HG02642 (cell line): ENCODE results near the gene PYGO2.

Experiments
- ATAC-seq: cut with Tn5 transposase; IDR thresholded peaks from one replicate; pipeline ENCODE4 v1.9.1; 2021; ENCODE audit warnings: mild to moderate bottlenecking; ENCODE audit not compliant: unreplicated experiment, poor library complexity

PYGO2 gene

DNA sequence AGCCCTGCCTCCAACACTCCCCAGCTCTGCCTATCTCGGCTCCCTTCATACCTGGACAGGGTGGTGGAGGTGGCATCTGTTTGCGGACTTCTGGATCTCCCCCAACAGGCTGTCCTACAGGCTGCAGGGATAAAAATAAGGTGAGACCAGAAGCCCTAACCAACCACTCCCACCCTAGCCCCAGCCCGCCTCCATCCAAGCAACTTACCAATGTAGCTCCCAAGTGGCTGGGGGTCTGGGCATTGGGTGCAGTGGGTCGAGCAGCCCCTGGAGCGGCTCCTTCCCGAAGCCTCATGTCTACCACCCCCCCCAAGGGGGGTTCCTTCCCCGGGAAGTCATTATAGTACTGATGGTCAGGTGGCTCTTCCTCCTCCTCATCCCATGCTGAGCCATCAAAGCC lies 4.5 kb upstream of the PYGO2 start:
- no peak for ATAC-seq

DNA sequence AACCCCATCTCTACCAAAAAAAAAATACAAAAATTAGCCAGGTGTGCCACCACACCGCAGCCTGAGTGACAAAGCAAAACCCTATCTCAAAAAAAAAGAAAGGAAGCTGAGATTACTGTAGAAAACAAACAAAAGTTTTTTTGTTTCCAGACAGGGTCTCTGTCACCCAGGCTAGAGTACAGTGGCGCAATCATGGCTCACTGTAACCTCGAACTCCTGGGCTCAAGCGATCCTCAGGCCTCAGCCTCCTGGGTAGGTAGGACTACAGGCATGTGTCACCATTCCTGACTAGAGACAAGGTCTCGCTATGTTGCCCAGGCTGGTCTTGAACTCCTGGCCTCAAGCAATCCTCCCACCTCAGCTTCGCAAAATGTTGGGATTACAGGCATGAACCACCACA lies 2.8 kb upstream of the PYGO2 start:
- no peak for ATAC-seq

DNA sequence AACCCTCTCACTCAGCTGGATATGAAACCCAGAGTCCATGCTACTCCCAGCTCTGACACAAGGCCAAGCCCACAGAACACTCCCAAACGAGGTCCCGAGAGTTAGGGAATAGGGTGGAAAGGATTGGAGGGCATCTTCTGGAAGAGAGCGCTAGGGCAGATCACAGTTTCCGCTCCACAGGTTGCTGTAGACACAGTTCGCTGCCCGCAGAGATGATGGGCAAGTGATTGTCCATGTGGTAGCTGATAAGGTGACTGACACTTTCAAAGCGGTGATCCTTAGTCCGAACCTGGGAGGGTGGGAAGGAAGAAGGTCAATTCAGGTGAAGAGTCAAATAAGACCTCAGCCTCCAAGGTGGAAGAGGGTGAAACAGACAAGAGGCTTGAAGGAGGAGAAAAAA lies 2.1 kb upstream of the PYGO2 start:
- no peak for ATAC-seq

DNA sequence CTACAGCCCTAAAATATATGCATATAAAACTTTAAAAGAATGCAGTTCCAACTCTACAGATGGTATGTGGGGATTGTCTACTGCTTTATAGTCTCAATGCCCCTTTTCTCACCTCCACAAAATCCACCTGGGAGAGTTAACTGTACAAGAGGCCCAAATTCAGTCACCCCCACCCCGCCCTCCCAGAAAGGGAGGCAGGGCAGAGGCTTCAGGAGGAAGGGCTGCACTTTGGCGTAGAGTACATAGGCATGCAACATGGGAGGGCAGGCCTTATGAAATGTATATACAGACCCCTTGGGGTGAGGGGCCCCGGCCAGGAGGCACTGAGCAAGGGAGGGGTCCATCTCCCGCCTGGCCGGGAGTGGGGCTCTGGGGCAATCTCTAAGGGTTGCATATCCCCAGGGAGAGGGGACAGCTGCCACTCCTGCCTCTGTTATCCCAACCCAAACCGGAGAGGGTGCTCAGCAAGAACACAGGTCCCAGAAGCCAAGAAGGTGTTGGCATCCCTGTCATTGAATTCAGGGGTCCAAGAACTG lies 1.3 kb upstream of the PYGO2 start:
- ATAC-seq = no peak

DNA sequence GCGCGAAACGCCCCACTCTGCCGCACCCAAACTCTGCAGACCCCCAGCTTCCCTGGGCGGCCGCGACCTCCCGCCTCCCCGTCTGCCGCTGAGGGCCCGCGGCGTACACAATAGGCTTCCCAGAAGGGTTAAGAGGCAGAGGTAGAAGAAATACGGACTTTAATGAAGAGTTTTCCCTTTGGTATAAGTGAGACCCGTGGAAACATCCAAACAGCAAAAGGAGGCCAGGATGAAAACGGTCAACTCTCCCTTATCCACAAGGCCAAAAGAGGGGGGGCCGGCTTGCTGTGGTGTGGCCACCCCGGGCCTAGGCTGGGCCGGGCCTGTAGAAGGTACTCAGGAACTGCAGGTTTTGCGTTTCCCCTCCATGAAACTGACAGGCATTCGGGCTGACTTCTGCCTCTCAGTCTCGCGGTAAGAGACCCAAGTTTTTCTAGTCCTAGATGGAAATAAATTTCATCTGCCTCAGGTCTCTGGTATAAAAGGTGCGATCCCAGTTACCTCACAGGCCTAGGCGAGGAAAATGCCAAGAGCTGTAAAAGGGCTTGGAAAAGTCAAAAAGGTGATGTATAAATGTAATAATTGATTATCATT lies 671 bp upstream of the PYGO2 start:
- ATAC-seq = peak; percentile 6

DNA sequence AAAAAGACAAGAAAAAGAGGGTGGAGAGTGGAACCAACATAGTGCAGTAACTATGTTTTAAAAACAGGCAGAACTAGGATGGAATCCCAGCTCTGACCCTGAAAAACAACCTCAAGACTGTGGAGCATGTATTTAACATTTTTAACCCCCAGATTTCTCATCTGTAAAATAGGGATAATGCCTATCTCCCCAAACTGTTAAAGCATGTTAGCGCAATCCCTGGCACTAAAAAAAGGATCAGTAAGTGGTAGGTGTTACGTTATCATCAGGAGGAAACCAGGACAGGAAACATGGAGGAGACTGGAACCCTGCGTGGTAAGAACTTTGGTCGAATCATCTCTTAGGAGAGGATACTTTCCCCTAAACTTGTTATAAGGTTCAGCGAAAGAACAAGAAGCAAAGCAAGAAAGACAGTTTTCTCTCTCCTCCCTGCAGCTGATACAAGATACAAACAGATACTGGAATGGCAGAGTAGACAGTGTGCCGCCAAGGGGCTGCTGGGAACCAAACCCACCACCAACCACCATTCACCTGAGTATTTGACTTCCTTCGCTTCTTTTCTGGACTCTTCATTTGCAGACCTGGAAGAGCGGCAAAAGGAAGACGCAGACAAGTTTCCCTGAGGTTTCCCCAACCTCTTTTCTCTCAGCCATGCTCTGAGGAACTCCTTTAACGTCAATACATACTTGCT lies 991 bp downstream of the PYGO2 start:
- no peak for ATAC-seq

DNA sequence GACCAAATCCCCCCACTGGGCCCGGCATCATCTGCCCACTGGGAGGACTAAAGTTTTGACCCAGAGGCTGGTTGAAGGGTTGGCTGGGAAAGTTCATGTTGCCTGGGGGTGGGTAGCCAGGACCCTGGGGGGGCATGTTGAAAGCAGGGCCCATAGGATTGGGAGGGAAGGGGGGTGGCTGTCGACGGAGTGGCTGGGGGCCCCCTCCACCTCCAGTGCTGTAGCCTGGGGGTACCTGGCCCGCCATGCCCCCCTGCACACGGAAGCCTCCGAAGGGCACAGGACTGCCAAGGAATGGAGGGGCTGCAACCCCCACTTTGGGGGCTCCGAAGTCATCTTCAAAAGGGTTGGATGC lies 2.2 kb downstream of the PYGO2 start:
- ATAC-seq = no peak

DNA sequence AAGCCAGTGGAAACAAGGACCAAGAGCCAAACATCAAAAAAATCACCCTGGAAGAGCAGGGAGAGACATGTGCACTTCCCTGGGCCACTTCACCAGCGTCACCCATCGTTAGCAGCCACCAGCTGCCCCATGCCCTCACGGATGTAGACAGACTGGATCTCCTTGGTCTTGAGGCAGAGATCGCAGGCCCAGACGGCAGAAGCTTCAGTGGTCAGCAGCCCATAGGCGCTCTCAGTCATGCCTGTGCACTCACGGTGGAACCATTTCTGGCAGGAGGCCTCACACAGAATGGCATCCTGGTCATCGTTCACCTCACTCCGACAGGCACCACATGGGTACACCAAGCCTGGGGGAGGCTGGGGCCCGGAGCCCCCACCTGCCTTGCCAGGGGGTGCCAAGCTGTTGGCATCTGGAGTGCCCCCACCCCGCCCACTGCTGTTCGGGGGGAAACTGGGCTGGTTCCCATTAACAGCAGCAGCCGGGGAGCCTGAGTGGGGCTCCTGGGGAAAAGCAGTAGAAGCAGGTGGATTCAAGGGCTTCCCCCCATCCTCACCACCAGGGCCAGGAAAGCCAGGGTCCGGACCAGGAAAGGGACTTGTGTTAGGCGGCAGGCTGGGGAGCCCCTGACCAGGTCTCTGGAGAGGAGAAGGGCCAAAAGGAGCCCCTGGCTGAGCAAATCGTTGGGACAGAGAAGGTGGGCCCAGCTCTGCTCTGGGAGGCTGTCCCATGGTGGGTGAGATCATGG lies 2.7 kb downstream of the PYGO2 start:
- no peak for ATAC-seq

DNA sequence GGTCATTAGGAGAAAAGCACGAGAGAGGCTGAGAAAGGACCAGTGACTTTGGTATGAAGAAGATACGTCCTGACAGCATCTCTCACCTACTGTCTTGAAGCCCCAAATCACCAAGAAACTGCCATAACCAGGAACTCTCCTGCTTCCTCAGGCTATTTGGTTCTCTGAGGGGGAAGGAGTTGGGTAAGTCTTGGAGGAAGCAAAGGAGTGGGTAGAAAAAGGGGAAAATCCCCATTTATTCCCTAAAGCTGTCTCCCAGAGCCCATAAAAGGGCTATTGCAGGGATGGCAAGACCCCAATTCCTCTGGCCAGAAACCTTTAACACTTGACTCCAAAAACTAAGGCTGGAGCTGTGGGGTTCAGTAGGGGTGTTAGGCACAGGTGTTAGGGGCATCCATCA lies 3.5 kb downstream of the PYGO2 start:
- ATAC-seq = no peak

DNA sequence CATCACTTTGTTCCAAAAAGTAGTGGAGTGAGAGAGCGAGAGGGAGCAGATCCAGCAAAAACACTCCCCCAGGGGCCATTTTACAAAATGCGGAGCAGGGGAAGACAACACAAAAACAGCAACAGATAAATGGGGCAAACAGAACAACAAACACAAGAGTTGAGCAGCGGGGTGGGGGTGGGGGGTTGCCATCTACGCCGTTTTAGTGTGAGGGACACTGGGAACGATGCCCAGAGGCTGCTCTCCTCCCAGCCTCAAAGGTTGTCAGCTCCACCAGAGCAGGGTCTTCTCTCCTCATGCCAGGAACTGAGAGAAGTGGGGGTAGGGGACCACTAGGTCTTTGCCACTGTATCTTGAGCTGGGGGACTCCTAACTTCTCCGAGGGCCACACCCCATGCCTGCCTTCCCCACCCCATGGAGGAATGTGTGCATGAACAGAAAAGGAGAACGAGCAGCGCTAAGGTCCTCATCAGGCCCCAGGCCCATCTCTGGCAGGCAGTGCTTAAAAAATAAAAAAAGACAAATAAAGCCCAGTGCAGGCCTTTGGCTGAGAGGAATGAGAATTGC lies 4.4 kb downstream of the PYGO2 start:
- no peak for ATAC-seq

DNA sequence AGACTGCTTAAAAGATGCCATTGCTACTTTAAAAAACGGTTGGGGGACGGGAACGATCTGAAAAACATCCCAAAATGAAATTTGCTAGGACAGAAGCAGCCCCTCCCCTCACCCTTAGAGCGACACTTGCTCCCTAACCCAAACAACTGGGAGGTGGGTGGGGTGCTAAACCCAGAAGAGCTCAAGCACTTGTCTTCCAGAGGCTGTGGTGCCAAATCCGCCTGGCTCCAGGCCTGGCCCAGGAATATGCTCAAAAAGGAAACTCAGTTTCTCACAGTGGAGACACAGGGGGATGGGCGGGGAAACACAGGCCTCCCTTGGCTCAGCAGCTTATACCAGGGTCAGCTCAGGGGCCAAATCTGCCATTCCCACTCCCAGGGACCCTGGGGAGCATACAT lies 5.0 kb downstream of the PYGO2 start:
- ATAC-seq = no peak

DNA sequence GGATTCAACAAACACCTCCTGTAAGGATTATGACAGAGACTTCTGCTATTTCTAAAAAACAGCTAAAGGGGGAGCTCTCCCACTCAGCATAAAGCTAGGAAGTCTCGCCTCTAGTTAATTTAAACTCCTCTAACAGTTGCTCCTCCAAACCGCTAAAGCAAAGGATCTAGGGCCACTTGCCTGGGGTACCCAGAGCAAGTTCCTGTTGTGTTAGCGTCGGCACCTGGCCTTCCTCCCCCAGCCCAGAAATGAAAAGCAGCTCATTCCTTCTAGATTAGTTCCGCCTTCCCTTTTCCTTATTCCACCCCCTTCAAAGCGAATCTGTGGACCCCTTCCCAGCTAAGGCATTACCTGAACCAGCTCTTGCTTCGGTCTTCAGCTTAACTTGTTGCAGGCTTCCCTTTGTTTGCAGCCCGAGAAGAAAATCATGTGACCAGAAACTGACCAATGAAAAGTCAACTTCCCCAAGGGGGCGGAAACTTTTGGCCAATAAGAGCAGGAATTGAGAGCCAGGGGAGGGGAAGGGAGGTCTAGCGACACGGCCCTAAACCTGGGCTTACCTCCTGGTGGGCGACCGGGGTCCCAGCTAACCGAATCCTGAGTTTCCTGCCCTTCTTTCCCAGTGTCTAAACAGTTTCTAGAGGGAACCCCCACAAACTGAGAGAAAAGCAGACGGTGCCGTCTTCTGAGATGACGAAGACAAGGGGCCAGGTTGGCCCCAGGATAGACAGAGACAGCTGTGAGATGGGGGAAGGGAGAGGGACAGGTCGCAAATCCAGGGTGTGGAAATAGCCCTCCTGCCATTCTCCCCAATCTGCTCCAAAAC lies 5.7 kb downstream of the PYGO2 start, which contains the start of gene PBXIP1:
PBXIP1 (minus strand) TSS at position 382 of the 826 bp plus-strand sequence. CDS start 2,378 bp downstream, outside the sequence.
- peak; percentile 67 for ATAC-seq

DNA sequence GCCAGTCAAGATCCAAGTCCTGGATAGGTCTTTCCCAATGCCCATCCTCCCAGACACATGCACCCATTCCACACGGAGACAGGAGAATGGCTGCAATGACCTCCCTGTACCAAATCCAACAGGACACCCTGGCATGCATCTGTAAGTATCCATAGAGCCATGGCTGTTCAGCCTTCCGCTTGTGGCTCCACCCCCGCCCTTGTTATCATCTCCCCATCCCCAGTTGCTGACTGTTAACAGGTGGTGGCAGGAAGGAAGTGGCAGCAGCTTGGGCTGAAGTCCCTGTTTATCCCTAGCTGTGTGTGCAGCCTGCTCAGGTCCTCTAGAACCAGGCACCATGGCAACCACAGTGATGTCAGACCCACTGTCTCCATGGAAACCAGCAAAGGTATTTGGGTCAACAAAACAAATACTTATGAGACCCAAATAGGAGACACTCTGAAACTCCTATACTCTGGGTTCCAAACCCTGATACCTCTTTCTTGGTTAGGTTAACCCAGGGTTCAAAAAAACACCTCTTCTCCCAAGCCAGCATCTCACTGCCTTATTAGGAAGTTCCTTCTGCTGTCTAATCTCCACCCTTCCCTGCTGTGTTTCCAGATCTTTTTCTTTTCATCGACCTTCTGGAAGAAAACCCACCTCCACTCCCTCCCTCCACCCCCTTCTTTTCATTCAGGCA lies 6.4 kb downstream of the PYGO2 start:
- peak; percentile 50 for ATAC-seq

DNA sequence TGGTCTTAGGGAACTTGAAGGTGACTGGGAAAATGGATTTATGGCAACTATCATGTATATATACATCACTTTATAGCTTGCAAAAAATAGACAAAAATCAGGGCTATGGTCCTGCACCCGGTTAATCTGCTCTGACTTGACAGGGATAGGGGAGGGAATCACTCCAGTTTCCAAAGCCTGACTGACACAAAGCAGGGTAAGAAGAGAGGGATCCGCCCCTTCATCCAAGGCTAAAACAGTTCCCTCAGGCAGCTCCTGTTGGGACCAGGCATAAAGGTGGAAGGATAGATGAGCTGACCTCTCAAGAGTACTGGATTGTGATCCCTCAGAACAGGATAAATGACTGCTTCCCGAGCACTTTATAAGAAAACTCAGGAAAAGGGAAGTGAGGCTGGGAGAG lies 7.0 kb downstream of the PYGO2 start:
- no peak for ATAC-seq

DNA sequence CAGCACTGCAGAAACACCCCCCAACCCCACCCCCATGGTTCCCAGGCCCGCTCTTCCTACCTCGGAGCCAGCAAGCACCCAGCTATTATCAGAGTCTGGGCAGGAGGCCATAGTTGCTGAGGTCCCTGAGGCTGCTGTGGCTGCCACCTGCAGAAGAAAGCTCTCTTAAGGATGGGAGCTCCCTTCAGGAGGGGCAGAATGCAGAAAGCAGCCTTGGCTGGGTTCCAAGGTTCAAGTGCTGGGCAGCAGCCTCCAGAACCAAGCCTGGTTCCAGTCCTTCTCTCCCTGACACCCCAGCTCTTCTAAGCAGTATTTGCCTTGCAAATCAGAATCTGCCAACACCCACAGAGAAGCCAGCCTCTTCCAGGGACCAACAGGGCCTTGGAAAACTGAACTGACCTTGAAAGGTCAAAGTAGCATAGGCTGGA lies 8.0 kb downstream of the PYGO2 start:
- ATAC-seq = no peak

DNA sequence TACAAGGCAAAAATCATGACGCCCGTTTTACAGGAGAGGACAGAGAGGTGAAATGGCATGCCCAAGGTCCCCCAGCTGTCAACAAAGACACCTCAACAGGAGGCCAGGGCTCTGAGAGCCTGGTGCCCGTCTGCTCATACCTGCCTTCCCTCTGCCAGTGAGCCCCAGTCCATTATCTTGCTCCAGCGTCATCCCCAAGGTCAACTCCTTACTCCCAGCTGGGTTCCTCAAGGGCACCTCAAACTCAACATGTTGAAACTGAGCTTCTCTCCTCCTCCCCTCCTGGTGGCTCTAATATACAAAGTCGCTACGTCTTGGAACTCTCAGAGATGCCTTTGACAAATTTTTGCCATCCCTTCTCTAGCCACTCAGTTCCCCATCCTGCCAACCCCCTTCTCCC lies 8.9 kb downstream of the PYGO2 start:
- no peak for ATAC-seq

DNA sequence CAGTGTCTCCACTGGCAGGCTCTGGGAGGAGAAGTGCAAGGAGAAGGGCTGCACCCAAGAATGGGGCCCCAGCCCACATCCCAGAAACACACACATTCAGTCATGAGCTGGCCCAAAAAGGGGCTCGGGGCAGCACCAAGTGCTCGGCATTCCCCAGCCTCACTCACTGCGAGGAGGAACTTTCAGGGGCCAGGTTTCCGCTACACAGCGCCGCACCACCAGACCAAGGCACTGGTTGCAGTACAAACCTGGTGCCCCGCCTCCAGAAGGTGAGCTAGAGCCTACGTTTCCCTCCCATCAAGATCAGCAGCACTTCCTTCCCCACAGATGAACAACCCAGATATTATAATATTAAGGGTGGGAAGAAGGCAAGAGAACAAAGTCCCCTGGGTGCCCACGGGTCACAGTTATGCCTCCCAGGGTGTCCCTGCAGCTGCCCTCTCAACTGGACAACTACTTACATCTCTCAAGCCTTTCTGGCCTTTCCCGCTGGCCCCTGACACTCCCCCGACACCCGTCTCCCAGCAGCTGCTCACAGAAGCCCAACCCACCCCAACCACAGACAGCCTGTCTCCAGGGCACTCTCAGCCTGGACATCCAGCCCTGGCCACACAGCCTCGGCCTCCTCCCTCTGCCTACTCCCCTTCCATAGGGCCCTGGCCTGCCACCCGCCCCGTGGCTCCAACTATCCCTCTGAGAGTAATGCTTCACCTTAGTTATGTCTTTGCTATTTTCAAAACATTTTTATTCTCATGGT lies 9.5 kb downstream of the PYGO2 start:
- ATAC-seq = no peak

DNA sequence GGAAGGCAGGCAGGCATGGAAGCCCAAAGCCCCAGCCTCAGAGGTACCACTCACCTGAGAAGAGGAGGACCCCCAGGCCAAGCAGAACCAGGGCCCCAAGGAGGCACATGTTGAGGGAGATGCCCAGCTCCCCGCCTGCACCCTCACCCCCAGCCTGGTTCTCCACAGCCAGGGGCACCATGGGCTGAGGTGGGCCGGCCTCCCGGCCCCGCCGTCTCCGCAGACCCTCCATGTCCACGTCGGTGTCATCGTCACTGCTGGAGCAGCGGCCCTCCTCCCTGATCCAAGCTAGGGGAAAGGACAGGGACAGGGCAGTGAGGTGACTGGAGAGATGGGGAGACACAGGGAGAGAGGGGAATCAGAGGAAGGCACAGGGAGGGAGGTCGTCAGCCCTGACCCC lies 13.5 kb downstream of the PYGO2 start:
- ATAC-seq = no peak
